GM12874 (cell line): ENCODE measurements around the gene FAM131C.

Experiments used
- CTCF ChIP-seq: IDR thresholded peaks from 2 replicates; pipeline ENCODE4 v1.5.1; 2011; ENCODE audit warnings: low read depth, mild to moderate bottlenecking, control low read depth, low read length, moderate library complexity; ENCODE audit not compliant: insufficient read depth

Gene FAM131C

GRCh38 chr1:16095447-16095846 lies 22.0 kb upstream of the FAM131C start:
- no peak for TF ChIP-seq CTCF

- TF ChIP-seq CTCF, result no peak
These were observed 21.2 kb upstream of the FAM131C start for GRCh38 chr1:16094453-16095158.

- TF ChIP-seq CTCF, result no peak
These were observed 20.2 kb upstream of the FAM131C start for GRCh38 chr1:16093611-16094010.

- no peak for TF ChIP-seq CTCF
These were observed 19.6 kb upstream of the FAM131C start for GRCh38 chr1:16092923-16093511.

GRCh38 chr1:16092097-16092922 lies 18.9 kb upstream of the FAM131C start:
- no peak for TF ChIP-seq CTCF

- no peak for TF ChIP-seq CTCF
These were observed 17.8 kb upstream of the FAM131C start for GRCh38 chr1:16091296-16091695.

GRCh38 chr1:16090076-16090826 lies 16.8 kb upstream of the FAM131C start:
- TF ChIP-seq CTCF, result no peak
